HG02884 (cell line): ENCODE results near the gene CRYGC.

Experiments
- ATAC-seq: cut with Tn5 transposase; IDR thresholded peaks from one replicate; pipeline ENCODE4 v1.9.1; 2021; ENCODE audit warnings: mild to moderate bottlenecking, moderate library complexity; ENCODE audit not compliant: unreplicated experiment

The CRYGC gene

GRCh38 chr2:208097313-208097712 lies 32.3 kb downstream of the CRYGC start:
- no peak for ATAC-seq

GRCh38 chr2:208096080-208096479 lies 33.5 kb downstream of the CRYGC start:
- no peak for ATAC-seq

GRCh38 chr2:208093128-208093527 lies 36.5 kb downstream of the CRYGC start:
- no peak for ATAC-seq

GRCh38 chr2:208092093-208092832 lies 37.4 kb downstream of the CRYGC start:
- no peak for ATAC-seq

DNA sequence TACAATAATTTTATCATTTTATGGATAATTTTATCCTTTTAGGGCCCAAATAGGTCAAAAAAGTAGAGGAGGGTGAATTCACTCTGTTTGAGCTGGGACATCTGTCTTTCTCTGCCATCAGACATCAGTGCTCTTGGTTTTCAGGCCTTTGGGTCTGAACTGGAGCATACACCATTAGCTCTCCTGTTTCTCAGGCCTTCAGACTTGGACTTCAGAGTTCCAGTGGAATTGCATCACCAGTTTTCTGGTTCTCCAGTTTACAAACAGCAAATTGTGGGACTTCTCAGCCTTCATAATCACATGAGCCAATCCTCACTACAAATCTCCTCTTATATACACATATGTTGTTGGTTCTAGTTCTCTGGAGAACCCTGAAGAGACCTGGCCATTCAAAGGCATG lies 39.2 kb downstream of the CRYGC start:
- ATAC-seq: no peak

GRCh38 chr2:208086029-208086428 lies 43.6 kb downstream of the CRYGC start:
- ATAC-seq: no peak

GRCh38 chr2:208083807-208084206 lies 45.8 kb downstream of the CRYGC start:
- no peak for ATAC-seq
